Progenitor cell of endocrine pancreas (in vitro differentiated cells): ENCODE measurements around the gene AQP10. TPM values are rescaled to one million over a fixed set of nuclear protein-coding genes. Genes with fewer than 3 reads are reported as not detected.
"Not testable (repeated sequence)": the region's sequence is repeated elsewhere in the genome, so short reads cannot be mapped to it uniquely, and the experiment has no call there.

Experiments
- DNase-seq: peaks from one replicate; pipeline ENCODE4 v3.0.0; 2021; ENCODE audit warnings: low spot score; ENCODE audit not compliant: unreplicated experiment
- H3K27ac Mint-ChIP-seq: 2 replicates; pipeline ENCODE4 v1.8.0; 2021; ENCODE audit warnings: mild to moderate bottlenecking, moderate library complexity, mixed read lengths
- H3K27me3 Mint-ChIP-seq: 2 replicates; pipeline ENCODE4 v1.8.0; 2021; ENCODE audit warnings: mixed read lengths
- H3K36me3 Mint-ChIP-seq: 2 replicates; pipeline ENCODE4 v1.8.0; 2022; ENCODE audit warnings: mixed read lengths; ENCODE audit not compliant: insufficient read depth
- H3K4me1 Mint-ChIP-seq: 2 replicates; pipeline ENCODE4 v1.8.0; 2021; ENCODE audit warnings: low read depth, mixed read lengths
- H3K4me3 Mint-ChIP-seq: 2 replicates; pipeline ENCODE4 v1.8.0; 2021; ENCODE audit warnings: low read depth, mild to moderate bottlenecking, moderate library complexity, mixed read lengths
- H3K9me3 Mint-ChIP-seq: 2 replicates; pipeline ENCODE4 v1.8.0; 2021; ENCODE audit warnings: low read depth, mixed read lengths
- CTCF ChIP-seq: fragments of 200-600 bp; sonication (generic); IDR thresholded peaks from one replicate; pipeline ENCODE4 v1.5.0; 2021; ENCODE audit warnings: antibody characterized with exemption, mild to moderate bottlenecking; ENCODE audit not compliant: unreplicated experiment
- total RNA-seq: library from RNA; stranded (reverse); gene quantifications from 2 replicates; pipeline ENCODE4 v1.2.1, GENCODE V29; 2021

AQP10 gene
- total RNA-seq, 1 donor from 2014 or later, result 0.96 TPM

- Mint-ChIP-seq H3K4me1 (no peaks in the 10 kb centered on the region), H3K36me3 (no peaks in the 10 kb centered on the region), H3K4me3 (no peak overlapping the region), H3K9me3 (peaks cover 6% of the 10 kb centered on the region), H3K27me3 (peaks cover 4% of the 10 kb centered on the region), H3K27ac (no peak overlapping the region)
- DNase-seq, result no peak
- TF ChIP-seq CTCF, result no peak
These were observed 16.1 kb upstream of the AQP10 start for GRCh38 chr1:154304664-154305337.

GRCh38 chr1:154306151-154306550 is 14.7 kb upstream of the AQP10 start:
- H3K9me3 Mint-ChIP-seq, result peaks cover 6% of the 10 kb centered on the region
- TF ChIP-seq CTCF, result no peak

GRCh38 chr1:154307670-154308270 is 13.1 kb upstream of the AQP10 start:
- not testable (repeated sequence) for H3K27ac Mint-ChIP-seq, H3K27me3 Mint-ChIP-seq, H3K4me1 Mint-ChIP-seq, H3K36me3 Mint-ChIP-seq, DNase-seq, H3K9me3 Mint-ChIP-seq, H3K4me3 Mint-ChIP-seq

More at GRCh38 chr1:154306151-154306550, 14.7 kb upstream of the AQP10 start:
- no peak for DNase-seq
- H3K4me3 Mint-ChIP-seq, result no peak overlapping the region
- H3K27me3 Mint-ChIP-seq, result peaks cover 4% of the 10 kb centered on the region
- no peaks in the 10 kb centered on the region for H3K36me3 Mint-ChIP-seq
- H3K27ac Mint-ChIP-seq, result no peak overlapping the region
- H3K4me1 Mint-ChIP-seq, result no peaks in the 10 kb centered on the region

GRCh38 chr1:154309136-154309535 is 11.8 kb upstream of the AQP10 start:
- not testable (repeated sequence) for H3K36me3 Mint-ChIP-seq, H3K4me1 Mint-ChIP-seq, H3K4me3 Mint-ChIP-seq, DNase-seq, H3K27me3 Mint-ChIP-seq, H3K9me3 Mint-ChIP-seq, H3K27ac Mint-ChIP-seq

GRCh38 chr1:154312229-154313065 is 8.4 kb upstream of the AQP10 start:
- H3K27ac Mint-ChIP-seq, H3K4me1 Mint-ChIP-seq, H3K36me3 Mint-ChIP-seq, H3K9me3 Mint-ChIP-seq, H3K27me3 Mint-ChIP-seq, H3K4me3 Mint-ChIP-seq, DNase-seq: not testable (repeated sequence)

GRCh38 chr1:154313066-154313356 is 7.9 kb upstream of the AQP10 start:
- Mint-ChIP-seq H3K27me3 (peaks cover 4% of the 10 kb centered on the region), H3K9me3 (peaks cover 10% of the 10 kb centered on the region), H3K4me3 (no peak overlapping the region), H3K36me3 (no peaks in the 10 kb centered on the region), H3K27ac (no peak overlapping the region), H3K4me1 (no peaks in the 10 kb centered on the region)
- no peak for DNase-seq
- no peak for TF ChIP-seq CTCF

GRCh38 chr1:154314226-154314625 is 6.7 kb upstream of the AQP10 start:
- not testable (repeated sequence) for H3K4me1 Mint-ChIP-seq, H3K4me3 Mint-ChIP-seq, H3K36me3 Mint-ChIP-seq, H3K9me3 Mint-ChIP-seq, DNase-seq, H3K27me3 Mint-ChIP-seq
- peak overlapping the region; percentile 86 for H3K27ac Mint-ChIP-seq
